Pancreas (tissue), 10 donors: ENCODE results near the gene FAM117A. TPM values are rescaled to one million over a fixed set of nuclear protein-coding genes. Genes with fewer than 3 reads are reported as not detected.

Experiments used
- ATAC-seq, 4 donors: fragments of 200-7000 bp; cut with Tn5 transposase; one replicate each; pipeline versions ENCODE4 v1.8.0 to v1.9.1; 2020; ENCODE audit warnings: mild to moderate bottlenecking in 4 of 4, moderate library complexity in 4 of 4
- DNase-seq, 6 donors: peaks; one replicate each; pipeline ENCODE4 v3.0.0-alpha.2; 2020
- FAIRE-seq: peaks from 2 replicates; lab custom pipeline; 2012; peaks lifted over from hg19 to GRCh38; lab: Jason Lieb, UNC
- H3K27ac ChIP-seq, 4 donors: fragments of 200-600 bp; sonication (generic); 1 replicate in 3 of 4; 2 replicates in 1 of 4; pipeline versions ENCODE4 v1.5.0 to v1.8.0; 2020
- H3K27me3 ChIP-seq, 4 donors: fragments of 200-600 bp; one replicate each; pipeline ENCODE4 v1.8.0; 2021
- H3K36me3 ChIP-seq, 3 donors: fragments of 200-600 bp; sonication (generic) in 1 of 3; one replicate each; pipeline versions ENCODE4 v1.5.0 to v1.8.0; 2020 to 2021
- H3K4me1 ChIP-seq, 3 donors: fragments of 200-600 bp; one replicate each; pipeline ENCODE4 v1.8.0; 2021
- H3K4me3 ChIP-seq, 4 donors: fragments of 200-600 bp; sonication (generic) in 2 of 4; one replicate each; pipeline versions ENCODE4 v1.5.0 to v1.8.0; 2020 to 2021
- H3K9me3 ChIP-seq, 4 donors: fragments of 200-600 bp; one replicate each; pipeline ENCODE4 v1.8.0; 2021
- CTCF ChIP-seq, 4 donors: fragments of 200-600 bp; sonication (generic) in 3 of 4; IDR thresholded peaks; one replicate each; pipeline versions ENCODE4 v1.5.0 to v1.8.0; 2021; ENCODE audit warnings: antibody characterized with exemption in 4 of 4
- WGBS, 2 donors: extraction: QIAGEN DNeasy Blood & Tissue Kit; methylation state at CpG; one replicate each; pipeline ENCODE4 v1.1.7; 2013; 5-methylcytosine and 5-hydroxymethylcytosine counted together
- intact Hi-C, 3 donors: fragments of 100-400 bp; cut with DNase I; formaldehyde crosslinking; loops; one replicate each; pipeline versions ENCODE4 v1.11.1 to v1.14.2; 2022
- polyA plus RNA-seq, 2 donors: library from polyadenylated mRNA; stranded (reverse); fragments of 200-250 nt; gene quantifications; one replicate each; pipeline ENCODE4 v1.2.3, GENCODE V29; 2013
- total RNA-seq, 6 donors: library from RNA; stranded (reverse); fragmentation: NEBNext Ultra II Directional in 4 of 6; extraction: Animal tissue kit (Norgen Biotek cat#: 25700) in 4 of 6; gene quantifications; one replicate each; pipeline versions ENCODE4 v1.2.1 to v1.2.4, GENCODE V29; 2021 to 2023
- donor health status: healthy with polysubstance abuse.
- donor health status: DM: no; HTN: no; CAD: no; lungs with moderate emphysema.
- donor health status: DM: no; HTN: no; CAD: no.
- donor health status: control.
- donor health status: control.
- donor health status: Bipolar disorder and iron deficiency.
- donor health status: DM: yes; HTN: yes; CAD: no.
- donor health status: DM: no; HTN: no; CAD: no.
- donor health status: DM: no; HTN: no; CAD: no.
- donor health status: DM: yes; HTN: yes; CAD: no.

Gene FAM117A
- total and polyA plus RNA-seq, 8 donors: 5.3 to 14.8 (median 8.5) TPM

GRCh38 chr17:49696233-49696761 is 67.6 kb downstream of the FAM117A start:
- H3K4me1 ChIP-seq: no peaks in the 10 kb centered on the region
- FAIRE-seq (no peak), ATAC-seq (peak in 3 of 4 donors; percentile 5 to 62 (median 38)), DNase-seq (no peak)
- no peak overlapping the region for H3K4me3 ChIP-seq
- TF ChIP-seq CTCF (IDR thresholded peaks at IDR 0.05): no peak
- no peak overlapping the region for H3K27ac ChIP-seq
- 75 to 82% methylated on average over 8 of the region's 8 CpGs for WGBS, 2 donors
- intact Hi-C loops: loop anchor here in 1 of 3 donors (10.0 kb wide), 1 partner anchor 281 kb away; the partner anchor contains the start of gene PHB1
- peaks cover 0 to 13% (median 7%) of the 10 kb centered on the region in 3 donors for H3K36me3 ChIP-seq
- no peaks in the 10 kb centered on the region for H3K27me3 ChIP-seq
- H3K9me3 ChIP-seq: no peaks in the 10 kb centered on the region

- H3K4me3 ChIP-seq: no peak overlapping the region
- H3K4me1 ChIP-seq: no peaks in the 10 kb centered on the region
- no peak for FAIRE-seq
- WGBS, 2 donors: 38 to 55% methylated on average over 5 of the region's 5 CpGs
- intact Hi-C loops: loop anchor here in 1 of 3 donors (10.0 kb wide), 1 partner anchor 281 kb away; the partner anchor contains the start of gene PHB1
- H3K36me3 ChIP-seq: peaks cover 0 to 9% (median 2%) of the 10 kb centered on the region in 3 donors
- ATAC-seq: no peak
- TF ChIP-seq CTCF (IDR thresholded peaks at IDR 0.05): no peak
- H3K9me3 ChIP-seq: no peaks in the 10 kb centered on the region
- no peaks in the 10 kb centered on the region for H3K27me3 ChIP-seq
- no peak for DNase-seq
- no peak overlapping the region for H3K27ac ChIP-seq
Measured at GRCh38 chr17:49695698-49696232, 68.2 kb downstream of the FAM117A start.

GRCh38 chr17:49694847-49695697 is 68.9 kb downstream of the FAM117A start:
- no peak overlapping the region for H3K27ac ChIP-seq

GRCh38 chr17:49692751-49693150 is 71.2 kb downstream of the FAM117A start:
- intact Hi-C loops: loop anchor here (5.0 to 10.0 kb wide), 2 partner anchors 120 to 278 kb away; partner anchors contain the start of gene PHB1 (in 1 of the 3)
- TF ChIP-seq CTCF (IDR thresholded peaks at IDR 0.05): no peak
- DNase-seq (no peak), FAIRE-seq (no peak), ATAC-seq (no peak)
- no peak overlapping the region for H3K4me3 ChIP-seq
- no peaks in the 10 kb centered on the region for H3K27me3 ChIP-seq
- H3K4me1 ChIP-seq: no peaks in the 10 kb centered on the region
- H3K27ac ChIP-seq: no peak overlapping the region
- H3K9me3 ChIP-seq: no peaks in the 10 kb centered on the region
- WGBS, 2 donors: 71 to 79% methylated on average over 4 of the region's 4 CpGs
- no peaks in the 10 kb centered on the region for H3K36me3 ChIP-seq

More at GRCh38 chr17:49694847-49695697, 68.9 kb downstream of the FAM117A start:
- H3K9me3 ChIP-seq: no peaks in the 10 kb centered on the region
- no peaks in the 10 kb centered on the region for H3K4me1 ChIP-seq
- FAIRE-seq: no peak
- no peak overlapping the region for H3K4me3 ChIP-seq
- H3K27me3 ChIP-seq: no peaks in the 10 kb centered on the region
- 14 to 15% methylated on average over 16 of the region's 16 CpGs for WGBS, 2 donors
- peak; percentile 59 to 87 (median 80) for ATAC-seq
- H3K36me3 ChIP-seq: peaks cover 0 to 3% (median 0%) of the 10 kb centered on the region in 3 donors
- DNase-seq: peak in 4 of 6 donors; percentile 32 to 83 (median 56)
- peak; percentile 71 to 89 (median 85) for TF ChIP-seq CTCF (IDR thresholded peaks at IDR 0.05)
- intact Hi-C loops: loop anchor here (5.0 to 10.0 kb wide), 2 partner anchors 123 to 280 kb away; partner anchors contain the start of gene PHB1 (in 1 of the 3)
